GM12878 (cell line): ENCODE measurements around the gene ARHGEF26. TPM values are rescaled to one million over a fixed set of nuclear protein-coding genes. Genes with fewer than 3 reads are reported as not detected.

Experiments
- ATAC-seq: fragments of 200-7000 bp; cut with Tn5 transposase; 3 replicates; pipeline ENCODE4 v1.9.1; 2020; ENCODE audit warnings: mild to moderate bottlenecking, moderate library complexity
- BruUV-seq: library from RNA; stranded (reverse); fragments of 400-500 nt; replicated peaks from 2 replicates; lab custom pipeline; 2021; lab: Mats Ljungman, UMichigan
- CTCF ChIA-PET: fragments of 300-600 bp; sonication (Branson Sonifier 250); formaldehyde crosslinking; extraction: SDS; loops from one replicate; lab custom pipeline; 2021; ENCODE audit warnings: inconsistent platforms; lab: Yijun Ruan, JAX
- POLR2A ChIA-PET: fragments of 350-600 bp; formaldehyde crosslinking; extraction: SDS; loops from one replicate; lab custom pipeline; 2021; ENCODE audit warnings: inconsistent platforms; lab: Charles Lee
- RAD21 ChIA-PET: fragments of 300-600 bp; sonication (Branson Sonifier 250); formaldehyde crosslinking; loops from one replicate; lab custom pipeline; 2023; ENCODE audit warnings: antibody characterized with exemption; ENCODE audit not compliant: unreplicated experiment; lab: Charles Lee
- SMC1A ChIA-PET: fragments of 300-600 bp; sonication (Branson Sonifier 250); formaldehyde crosslinking; loops from one replicate; lab custom pipeline; 2023; ENCODE audit not compliant: unreplicated experiment, uncharacterized antibody; lab: Charles Lee
- DNase-seq: peaks from one replicate; pipeline ENCODE4 v3.0.0-alpha.2; 2011; ENCODE audit warnings: low read depth, low spot score
- FAIRE-seq: peaks from 3 replicates; lab custom pipeline; 2011; peaks lifted over from hg19 to GRCh38; lab: Jason Lieb, UNC
- H2AFZ ChIP-seq: 2 replicates; pipeline ENCODE4 v1.6.0; 2011; ENCODE audit warnings: low read depth, low read length, control low read depth; ENCODE audit not compliant: control insufficient read depth
- H3K27ac ChIP-seq: 2 replicates; pipeline ENCODE4 v1.5.1; 2011; ENCODE audit warnings: control low read depth; ENCODE audit not compliant: control insufficient read depth, insufficient read depth
- H3K27me3 ChIP-seq, 2 experiments: replicated peaks in 1 of 2; 2 replicates each; pipeline versions ENCODE4 v1.6.0 to v1.6.1; 2011; ENCODE audit warnings: low read length in 1 of 2; ENCODE audit not compliant: control insufficient read depth in 2 of 2, insufficient read depth in 2 of 2
- H3K36me3 ChIP-seq, 2 experiments: 2 replicates each; pipeline ENCODE4 v1.5.1; 2011; ENCODE audit warnings: low read length in 1 of 2; ENCODE audit not compliant: control insufficient read depth in 2 of 2, insufficient read depth in 2 of 2
- H3K4me1 ChIP-seq: 2 replicates; pipeline ENCODE4 v1.6.1; 2011; ENCODE audit warnings: mild to moderate bottlenecking, low read length, moderate library complexity, mixed read lengths; ENCODE audit not compliant: control insufficient read depth, insufficient read depth
- H3K4me2 ChIP-seq: 2 replicates; pipeline ENCODE4 v1.6.0; 2011; ENCODE audit warnings: control low read depth; ENCODE audit not compliant: control insufficient read depth, insufficient read depth
- H3K4me3 ChIP-seq: fragments of 200-600 bp; sonication (generic); 2 replicates; pipeline ENCODE4 v1.5.1; 2016
- H3K79me2 ChIP-seq: 2 replicates; pipeline ENCODE4 v1.6.0; 2011; ENCODE audit warnings: low read length; ENCODE audit not compliant: control insufficient read depth, insufficient read depth
- H3K9ac ChIP-seq: 2 replicates; pipeline ENCODE4 v1.8.0; 2011; ENCODE audit warnings: low read length, control low read depth, mixed read lengths; ENCODE audit not compliant: control insufficient read depth, insufficient read depth
- H3K9me3 ChIP-seq: replicated peaks from 3 replicates; pipeline ENCODE4 v1.5.1; 2011; ENCODE audit warnings: mild to moderate bottlenecking, low read length; ENCODE audit not compliant: control insufficient read depth, insufficient read depth
- H4K20me1 ChIP-seq: 2 replicates; pipeline ENCODE4 v1.6.0; 2011; ENCODE audit not compliant: control insufficient read depth, insufficient read depth
- BACH1 ChIP-seq: fragments of 450-650 bp; IDR thresholded peaks from 2 replicates; pipeline ENCODE4 v1.6.1; 2017; ENCODE audit warnings: mild to moderate bottlenecking, borderline replicate concordance
- CBX5 ChIP-seq: sonication (generic); IDR thresholded peaks from 2 replicates; pipeline ENCODE4 v1.6.1; 2016; ENCODE audit warnings: low read depth, moderate library complexity, mild to moderate bottlenecking, inconsistent platforms
- POLR2AphosphoS2 ChIP-seq: IDR thresholded peaks from 2 replicates; pipeline ENCODE4 v1.6.1; 2011; ENCODE audit warnings: low read depth, mild to moderate bottlenecking, low read length, improper control_type of control experiment, moderate library complexity
- RCOR1 ChIP-seq: conservative IDR thresholded peaks from 2 replicates; pipeline ENCODE4 v1.6.1; 2012; ENCODE audit warnings: low read depth, low read length, improper control_type of control experiment
- RFX5 ChIP-seq: IDR thresholded peaks from 2 replicates; pipeline ENCODE4 v1.6.1; 2011; ENCODE audit warnings: low read depth, low read length, improper control_type of control experiment
- SMC3 ChIP-seq: IDR thresholded peaks from 2 replicates; pipeline ENCODE4 v1.6.1; 2011; ENCODE audit warnings: low read length, improper control_type of control experiment, borderline replicate concordance
- SP1 ChIP-seq: IDR thresholded peaks from one replicate; pipeline ENCODE4 v1.6.1; 2011; ENCODE audit warnings: low read depth, low read length
- WGBS: methylation state at CpG from one replicate; pipeline ENCODE4 v1.1.6; 2016; ENCODE audit warnings: low lambda C conversion rate; ENCODE audit not compliant: insufficient replicate concordance, insufficient coverage; ENCODE audit errors: missing lambda C conversion rate; 5-methylcytosine and 5-hydroxymethylcytosine counted together
- in situ Hi-C: fragments of 300-500 bp; cut with MboI; formaldehyde crosslinking; loops from 9 replicates; pipeline ENCODE4 v1.14.3; 2018; ENCODE audit warnings: mixed read lengths
- intact Hi-C: fragments of 100-400 bp; cut with micrococcal nuclease; formaldehyde crosslinking; loops from one replicate; pipeline ENCODE4 v1.14.2; 2022; ENCODE audit not compliant: unreplicated experiment
- polyA plus RNA-seq, 11 experiments: library from polyadenylated mRNA; depleted of rRNA in 4 of 11; unstranded in 6 of 11; stranded (reverse) in 5 of 11; fragments of >200 nt; fragmentation: Nextera tagmentation in 4 of 11; fragmentation: Illumina TruSeq in 1 of 11; extraction: Ambion mirVana in 4 of 11; extraction: Trizol in 1 of 11; gene quantifications; 1 replicate in 1 of 11; 2 replicates in 10 of 11; pipeline versions ENCODE4 v1.2.1 to v1.2.3, GENCODE V29; 2011 to 2016; ENCODE audit warnings: inconsistent platforms in 2 of 11, missing spikeins in 2 of 11, low read depth in 1 of 11
- total RNA-seq, 4 experiments: library from RNA; depleted of rRNA in 3 of 4; stranded (reverse); fragments of >200 nt in 3 of 4; fragmentation: Illumina TruSeq in 1 of 4; extraction: Trizol in 1 of 4; gene quantifications; 2 replicates each; pipeline versions ENCODE4 v1.2.1 to v1.2.3, GENCODE V29; 2013 to 2021
- TF ChIP-seq, protein P1 (sequence below): fragments of 450-650 bp; IDR thresholded peaks from 2 replicates; pipeline ENCODE4 v1.6.1; 2017; ENCODE audit warnings: mild to moderate bottlenecking, moderate library complexity
- TF ChIP-seq, protein P2 (sequence below): IDR thresholded peaks from 2 replicates; pipeline ENCODE4 v1.6.1; 2011; ENCODE audit warnings: mild to moderate bottlenecking, low read depth, low read length, moderate library complexity; ENCODE audit not compliant: insufficient replicate concordance

Gene ARHGEF26
- total and polyA plus RNA-seq, 10 of the 15 experiments (the other 5 are each of a cell fraction or from before 2014, with no cell fraction given) = 0.02 to 0.47 (median 0.05) TPM; not detected in 1

DNA sequence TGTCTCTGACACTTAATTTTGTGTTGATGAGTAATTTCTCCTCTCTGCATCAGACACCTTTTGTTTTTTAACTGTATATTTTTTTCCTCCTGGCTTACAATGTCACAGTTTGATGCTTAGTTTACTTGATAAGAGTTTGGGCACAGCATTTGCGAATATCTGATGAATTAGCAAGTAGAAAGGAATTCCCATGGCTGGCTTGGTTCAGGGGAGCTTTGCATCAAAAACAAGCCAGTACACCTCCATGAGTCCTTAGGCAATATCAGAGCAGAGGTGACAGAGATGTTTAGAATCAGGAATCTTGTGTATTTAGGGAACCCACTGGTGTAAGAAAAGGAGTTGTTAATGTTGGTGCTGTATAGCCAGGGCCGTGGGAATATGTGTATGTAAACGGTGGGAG, 9.3 kb downstream of the ARHGEF26 start:
- Histone ChIP-seq H3K27ac (no peak overlapping the region), H3K36me3 (no peaks in the 10 kb centered on the region), H3K9ac (no peak overlapping the region), H3K4me2 (no peak overlapping the region), H3K4me3 (no peak overlapping the region), H3K9me3 (no peaks in the 10 kb centered on the region), H4K20me1 (no peaks in the 10 kb centered on the region), H2AFZ (no peak overlapping the region), H3K79me2 (no peaks in the 10 kb centered on the region), H3K4me1 (no peaks in the 10 kb centered on the region), H3K27me3 (no peaks in the 10 kb centered on the region)
- SMC1A ChIA-PET = no interaction called here
- 11% methylated on average over 3 of the region's 3 CpGs for WGBS
- ATAC-seq = no peak
- DNase-seq = no peak
- POLR2A ChIA-PET = no interaction called here
- BruUV-seq = no TSS peak
- FAIRE-seq = no peak
- TF ChIP-seq RCOR1 (no peak), CBX5 (no peak), SP1 (no peak), RFX5 (no peak), POLR2AphosphoS2 (no peak), SMC3 (no peak), BACH1 (no peak)
- TF ChIP-seq, protein P1, sequence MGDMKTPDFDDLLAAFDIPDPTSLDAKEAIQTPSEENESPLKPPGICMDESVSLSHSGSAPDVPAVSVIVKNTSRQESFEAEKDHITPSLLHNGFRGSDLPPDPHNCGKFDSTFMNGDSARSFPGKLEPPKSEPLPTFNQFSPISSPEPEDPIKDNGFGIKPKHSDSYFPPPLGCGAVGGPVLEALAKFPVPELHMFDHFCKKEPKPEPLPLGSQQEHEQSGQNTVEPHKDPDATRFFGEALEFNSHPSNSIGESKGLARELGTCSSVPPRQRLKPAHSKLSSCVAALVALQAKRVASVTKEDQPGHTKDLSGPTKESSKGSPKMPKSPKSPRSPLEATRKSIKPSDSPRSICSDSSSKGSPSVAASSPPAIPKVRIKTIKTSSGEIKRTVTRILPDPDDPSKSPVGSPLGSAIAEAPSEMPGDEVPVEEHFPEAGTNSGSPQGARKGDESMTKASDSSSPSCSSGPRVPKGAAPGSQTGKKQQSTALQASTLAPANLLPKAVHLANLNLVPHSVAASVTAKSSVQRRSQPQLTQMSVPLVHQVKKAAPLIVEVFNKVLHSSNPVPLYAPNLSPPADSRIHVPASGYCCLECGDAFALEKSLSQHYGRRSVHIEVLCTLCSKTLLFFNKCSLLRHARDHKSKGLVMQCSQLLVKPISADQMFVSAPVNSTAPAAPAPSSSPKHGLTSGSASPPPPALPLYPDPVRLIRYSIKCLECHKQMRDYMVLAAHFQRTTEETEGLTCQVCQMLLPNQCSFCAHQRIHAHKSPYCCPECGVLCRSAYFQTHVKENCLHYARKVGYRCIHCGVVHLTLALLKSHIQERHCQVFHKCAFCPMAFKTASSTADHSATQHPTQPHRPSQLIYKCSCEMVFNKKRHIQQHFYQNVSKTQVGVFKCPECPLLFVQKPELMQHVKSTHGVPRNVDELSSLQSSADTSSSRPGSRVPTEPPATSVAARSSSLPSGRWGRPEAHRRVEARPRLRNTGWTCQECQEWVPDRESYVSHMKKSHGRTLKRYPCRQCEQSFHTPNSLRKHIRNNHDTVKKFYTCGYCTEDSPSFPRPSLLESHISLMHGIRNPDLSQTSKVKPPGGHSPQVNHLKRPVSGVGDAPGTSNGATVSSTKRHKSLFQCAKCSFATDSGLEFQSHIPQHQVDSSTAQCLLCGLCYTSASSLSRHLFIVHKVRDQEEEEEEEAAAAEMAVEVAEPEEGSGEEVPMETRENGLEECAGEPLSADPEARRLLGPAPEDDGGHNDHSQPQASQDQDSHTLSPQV = no peak
- TF ChIP-seq, protein P2, sequence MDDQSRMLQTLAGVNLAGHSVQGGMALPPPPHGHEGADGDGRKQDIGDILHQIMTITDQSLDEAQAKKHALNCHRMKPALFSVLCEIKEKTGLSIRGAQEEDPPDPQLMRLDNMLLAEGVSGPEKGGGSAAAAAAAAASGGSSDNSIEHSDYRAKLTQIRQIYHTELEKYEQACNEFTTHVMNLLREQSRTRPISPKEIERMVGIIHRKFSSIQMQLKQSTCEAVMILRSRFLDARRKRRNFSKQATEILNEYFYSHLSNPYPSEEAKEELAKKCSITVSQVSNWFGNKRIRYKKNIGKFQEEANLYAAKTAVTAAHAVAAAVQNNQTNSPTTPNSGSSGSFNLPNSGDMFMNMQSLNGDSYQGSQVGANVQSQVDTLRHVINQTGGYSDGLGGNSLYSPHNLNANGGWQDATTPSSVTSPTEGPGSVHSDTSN = no peak
- CTCF ChIA-PET = no interaction called here
- in situ Hi-C loops (no loop called here), intact Hi-C loops (no loop called here)
- RAD21 ChIA-PET = no interaction called here
